Measurements from ENCODE around the gene MATK.

DNA sequence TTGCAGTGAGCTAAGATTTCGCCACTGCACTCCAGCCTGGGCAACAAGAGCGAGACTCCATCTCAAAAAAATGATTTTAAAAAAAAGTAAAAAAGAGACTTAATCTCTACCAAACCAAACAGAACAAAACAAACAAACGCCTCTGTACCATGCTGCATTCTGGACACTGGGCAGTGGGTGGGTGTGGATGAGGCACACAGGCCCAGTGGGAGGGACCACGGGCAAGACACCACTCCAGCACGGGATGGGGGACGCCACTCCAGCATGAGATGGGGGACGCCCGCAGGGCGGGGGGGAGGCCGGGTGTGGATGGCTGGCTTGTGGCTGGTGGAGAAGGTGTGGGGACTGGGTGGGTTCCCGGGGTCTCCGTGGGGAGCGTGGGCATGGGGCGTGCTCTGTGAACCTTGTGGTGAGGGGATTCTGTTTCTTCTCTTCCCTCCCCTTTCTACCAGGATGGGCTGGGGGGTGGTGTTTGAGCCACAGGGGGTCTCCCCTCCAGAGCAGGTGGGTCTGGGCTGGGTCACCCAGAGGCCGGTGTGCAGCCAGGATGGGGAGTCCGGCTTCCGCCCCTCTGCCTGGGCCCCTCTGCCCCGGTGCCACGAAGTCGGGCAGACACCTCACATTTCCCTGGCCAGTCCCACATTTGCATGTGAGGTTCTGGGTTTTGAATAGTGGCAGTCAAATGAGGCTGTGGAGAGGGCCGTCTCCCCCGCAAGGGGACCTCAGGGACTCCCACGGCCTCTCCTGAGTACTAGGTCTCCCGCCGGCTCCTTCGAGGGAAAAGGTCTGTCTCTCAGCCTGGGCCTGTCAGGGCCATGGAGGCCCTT lies 23.9 kb upstream of the MATK start:
- TF ChIP-seq, protein P1, sequence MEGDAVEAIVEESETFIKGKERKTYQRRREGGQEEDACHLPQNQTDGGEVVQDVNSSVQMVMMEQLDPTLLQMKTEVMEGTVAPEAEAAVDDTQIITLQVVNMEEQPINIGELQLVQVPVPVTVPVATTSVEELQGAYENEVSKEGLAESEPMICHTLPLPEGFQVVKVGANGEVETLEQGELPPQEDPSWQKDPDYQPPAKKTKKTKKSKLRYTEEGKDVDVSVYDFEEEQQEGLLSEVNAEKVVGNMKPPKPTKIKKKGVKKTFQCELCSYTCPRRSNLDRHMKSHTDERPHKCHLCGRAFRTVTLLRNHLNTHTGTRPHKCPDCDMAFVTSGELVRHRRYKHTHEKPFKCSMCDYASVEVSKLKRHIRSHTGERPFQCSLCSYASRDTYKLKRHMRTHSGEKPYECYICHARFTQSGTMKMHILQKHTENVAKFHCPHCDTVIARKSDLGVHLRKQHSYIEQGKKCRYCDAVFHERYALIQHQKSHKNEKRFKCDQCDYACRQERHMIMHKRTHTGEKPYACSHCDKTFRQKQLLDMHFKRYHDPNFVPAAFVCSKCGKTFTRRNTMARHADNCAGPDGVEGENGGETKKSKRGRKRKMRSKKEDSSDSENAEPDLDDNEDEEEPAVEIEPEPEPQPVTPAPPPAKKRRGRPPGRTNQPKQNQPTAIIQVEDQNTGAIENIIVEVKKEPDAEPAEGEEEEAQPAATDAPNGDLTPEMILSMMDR (conservative IDR thresholded peaks at IDR 0.05): no peak
- no peak for TF ChIP-seq ZFX (IDR thresholded peaks at IDR 0.05)

Measured in C4-2B (cell line).